Measurements from ENCODE around the gene IDH3G. TPM values are rescaled to one million over a fixed set of nuclear protein-coding genes. Genes with fewer than 3 reads are reported as not detected.
A peak's percentile ranks its signal among the peaks of the same experiment; 100 is the strongest.
"Not testable (repeated sequence)": the region's sequence is repeated elsewhere in the genome, so short reads cannot be mapped to it uniquely, and the experiment has no call there.

The IDH3G gene
- total and polyA plus RNA-seq, 2 donors, result 21.0 to 67.4 TPM

- DNase-seq (ENCODE audit: extremely low spot score), result no peak
- H3K27ac ChIP-seq (ENCODE audit: low read depth), result no peak overlapping the region
- H3K36me3 ChIP-seq (ENCODE audit: insufficient read depth), result no peaks in the 10 kb centered on the region
- no peak overlapping the region for H3K4me3 ChIP-seq (ENCODE audit: low read depth, low read length)
- 87% methylated on average over 15 of the region's 15 CpGs for WGBS
- H3K4me1 ChIP-seq (ENCODE audit: insufficient read depth), result no peaks in the 10 kb centered on the region
Observed at GRCh38 chrX:153761863-153762262, 32.3 kb downstream of the IDH3G start.

- Histone ChIP-seq H3K4me3 (ENCODE audit: low read depth, low read length) (no peak overlapping the region), H3K36me3 (ENCODE audit: insufficient read depth) (no peaks in the 10 kb centered on the region), H3K27ac (ENCODE audit: low read depth) (no peak overlapping the region), H3K4me1 (ENCODE audit: insufficient read depth) (no peaks in the 10 kb centered on the region)
- WGBS, result 86% methylated on average over 1 of the region's 1 CpG
- DNase-seq (ENCODE audit: extremely low spot score), result no peak
Observed at GRCh38 chrX:153755136-153755535, 39.0 kb downstream of the IDH3G start.

GRCh38 chrX:153750127-153750774 lies 43.9 kb downstream of the IDH3G start:
- H3K27ac ChIP-seq (ENCODE audit: low read depth), result no peak overlapping the region
- H3K4me3 ChIP-seq (ENCODE audit: low read depth, low read length), result no peak overlapping the region
- 79% methylated on average over 12 of the region's 12 CpGs for WGBS
- H3K4me1 ChIP-seq (ENCODE audit: insufficient read depth), result no peaks in the 10 kb centered on the region
- no peaks in the 10 kb centered on the region for H3K36me3 ChIP-seq (ENCODE audit: insufficient read depth)
- DNase-seq (ENCODE audit: extremely low spot score), result no peak

- not testable (repeated sequence) for H3K4me3 ChIP-seq (ENCODE audit: low read depth, low read length); DNase-seq (ENCODE audit: extremely low spot score); H3K27ac ChIP-seq (ENCODE audit: low read depth); H3K4me1 ChIP-seq (ENCODE audit: insufficient read depth); H3K36me3 ChIP-seq (ENCODE audit: insufficient read depth)
- WGBS, result 95% methylated on average over 7 of the region's 7 CpGs
Observed at GRCh38 chrX:153749017-153749416, 45.2 kb downstream of the IDH3G start.

- not testable (repeated sequence) for H3K27ac ChIP-seq (ENCODE audit: low read depth); H3K36me3 ChIP-seq (ENCODE audit: insufficient read depth); H3K4me3 ChIP-seq (ENCODE audit: low read depth, low read length); H3K4me1 ChIP-seq (ENCODE audit: insufficient read depth); DNase-seq (ENCODE audit: extremely low spot score)
- WGBS, result 72% methylated on average over 6 of the region's 6 CpGs
Observed at GRCh38 chrX:153746991-153747390, 47.2 kb downstream of the IDH3G start.

- Histone ChIP-seq H3K4me1 (ENCODE audit: insufficient read depth) (no peaks in the 10 kb centered on the region), H3K27ac (ENCODE audit: low read depth) (no peak overlapping the region), H3K4me3 (ENCODE audit: low read depth, low read length) (no peak overlapping the region), H3K36me3 (ENCODE audit: insufficient read depth) (no peaks in the 10 kb centered on the region)
- WGBS, result 91% methylated on average over 3 of the region's 3 CpGs
- no peak for DNase-seq (ENCODE audit: extremely low spot score)
Observed at GRCh38 chrX:153746359-153746758, 47.8 kb downstream of the IDH3G start.

GRCh38 chrX:153745067-153745433 lies 49.1 kb downstream of the IDH3G start:
- 19% methylated on average over 12 of the region's 12 CpGs for WGBS
- H3K27ac ChIP-seq (ENCODE audit: low read depth); H3K36me3 ChIP-seq (ENCODE audit: insufficient read depth); H3K4me3 ChIP-seq (ENCODE audit: low read depth, low read length); DNase-seq (ENCODE audit: extremely low spot score); H3K4me1 ChIP-seq (ENCODE audit: insufficient read depth): not testable (repeated sequence)

GRCh38 chrX:153744210-153745066 lies 49.7 kb downstream of the IDH3G start:
- Histone ChIP-seq H3K4me1 (ENCODE audit: insufficient read depth) (no peaks in the 10 kb centered on the region), H3K27ac (ENCODE audit: low read depth) (peak overlapping the region; percentile 23), H3K4me3 (ENCODE audit: low read depth, low read length) (no peak overlapping the region), H3K36me3 (ENCODE audit: insufficient read depth) (no peaks in the 10 kb centered on the region)
- 6% methylated on average over 38 of the region's 38 CpGs for WGBS
- no peak for DNase-seq (ENCODE audit: extremely low spot score)

- 18% methylated on average over 32 of the region's 35 CpGs for WGBS
- DNase-seq (ENCODE audit: extremely low spot score); H3K4me1 ChIP-seq (ENCODE audit: insufficient read depth); H3K4me3 ChIP-seq (ENCODE audit: low read depth, low read length); H3K36me3 ChIP-seq (ENCODE audit: insufficient read depth): not testable (repeated sequence)
- H3K27ac ChIP-seq (ENCODE audit: low read depth), result peak overlapping the region; percentile 23
Observed at GRCh38 chrX:153743468-153744209, 50.5 kb downstream of the IDH3G start.

- not testable (repeated sequence) for DNase-seq (ENCODE audit: extremely low spot score); H3K27ac ChIP-seq (ENCODE audit: low read depth); H3K4me1 ChIP-seq (ENCODE audit: insufficient read depth); H3K4me3 ChIP-seq (ENCODE audit: low read depth, low read length); H3K36me3 ChIP-seq (ENCODE audit: insufficient read depth)
- WGBS, result 49% methylated on average over 28 of the region's 32 CpGs
Observed at GRCh38 chrX:153742796-153743467, 51.2 kb downstream of the IDH3G start.

GRCh38 chrX:153742111-153742510 lies 52.1 kb downstream of the IDH3G start:
- H3K4me3 ChIP-seq (ENCODE audit: low read depth, low read length); DNase-seq (ENCODE audit: extremely low spot score); H3K36me3 ChIP-seq (ENCODE audit: insufficient read depth); H3K4me1 ChIP-seq (ENCODE audit: insufficient read depth); H3K27ac ChIP-seq (ENCODE audit: low read depth): not testable (repeated sequence)
- WGBS, result 97% methylated on average over 14 of the region's 14 CpGs

- H3K27ac ChIP-seq (ENCODE audit: low read depth), result no peak overlapping the region
- H3K4me3 ChIP-seq (ENCODE audit: low read depth, low read length), result no peak overlapping the region
- H3K36me3 ChIP-seq (ENCODE audit: insufficient read depth), result no peaks in the 10 kb centered on the region
- 91% methylated on average over 14 of the region's 14 CpGs for WGBS
- H3K4me1 ChIP-seq (ENCODE audit: insufficient read depth), result no peaks in the 10 kb centered on the region
- no peak for DNase-seq (ENCODE audit: extremely low spot score)
Observed at GRCh38 chrX:153741446-153741845, 52.7 kb downstream of the IDH3G start.

GRCh38 chrX:153740631-153741222 lies 53.4 kb downstream of the IDH3G start:
- no peaks in the 10 kb centered on the region for H3K4me1 ChIP-seq (ENCODE audit: insufficient read depth)
- H3K4me3 ChIP-seq (ENCODE audit: low read depth, low read length), result no peak overlapping the region
- H3K27ac ChIP-seq (ENCODE audit: low read depth), result no peak overlapping the region
- no peaks in the 10 kb centered on the region for H3K36me3 ChIP-seq (ENCODE audit: insufficient read depth)
- DNase-seq (ENCODE audit: extremely low spot score), result no peak
- WGBS, result 85% methylated on average over 15 of the region's 16 CpGs
